ENCODE measurements around the gene STXBP1. TPM values are rescaled to one million over a fixed set of nuclear protein-coding genes. Genes with fewer than 3 reads are reported as not detected.

Gene STXBP1
- total and polyA plus RNA-seq, 2 donors (not counting 3 experiments of a cell fraction or from before 2014, with no cell fraction given) = 18.8 to 51.3 TPM

- no peak for FAIRE-seq
- TF ChIP-seq, protein P1, sequence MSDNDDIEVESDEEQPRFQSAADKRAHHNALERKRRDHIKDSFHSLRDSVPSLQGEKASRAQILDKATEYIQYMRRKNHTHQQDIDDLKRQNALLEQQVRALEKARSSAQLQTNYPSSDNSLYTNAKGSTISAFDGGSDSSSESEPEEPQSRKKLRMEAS (IDR thresholded peaks at IDR 0.05; ENCODE audit: insufficient read depth, insufficient read length) = no peak
- TF ChIP-seq GATA2 (IDR thresholded peaks at IDR 0.05; ENCODE audit: insufficient read depth, insufficient read length, low read depth, low read length) (no peak), POLR2A (IDR thresholded peaks at IDR 0.05; ENCODE audit: low read depth, low read length) (no peak), FOS (IDR thresholded peaks at IDR 0.05; ENCODE audit: borderline replicate concordance, insufficient read depth, low read length) (no peak), POLR2AphosphoS5 (IDR thresholded peaks at IDR 0.05; ENCODE audit: insufficient read depth, low read depth, low read length) (no peak), MYC (IDR thresholded peaks at IDR 0.05; ENCODE audit: low read depth, low read length) (no peak), JUN (IDR thresholded peaks at IDR 0.05; ENCODE audit: borderline replicate concordance, insufficient read depth, insufficient read length, low read depth) (no peak)
- TF ChIP-seq, protein P2, sequence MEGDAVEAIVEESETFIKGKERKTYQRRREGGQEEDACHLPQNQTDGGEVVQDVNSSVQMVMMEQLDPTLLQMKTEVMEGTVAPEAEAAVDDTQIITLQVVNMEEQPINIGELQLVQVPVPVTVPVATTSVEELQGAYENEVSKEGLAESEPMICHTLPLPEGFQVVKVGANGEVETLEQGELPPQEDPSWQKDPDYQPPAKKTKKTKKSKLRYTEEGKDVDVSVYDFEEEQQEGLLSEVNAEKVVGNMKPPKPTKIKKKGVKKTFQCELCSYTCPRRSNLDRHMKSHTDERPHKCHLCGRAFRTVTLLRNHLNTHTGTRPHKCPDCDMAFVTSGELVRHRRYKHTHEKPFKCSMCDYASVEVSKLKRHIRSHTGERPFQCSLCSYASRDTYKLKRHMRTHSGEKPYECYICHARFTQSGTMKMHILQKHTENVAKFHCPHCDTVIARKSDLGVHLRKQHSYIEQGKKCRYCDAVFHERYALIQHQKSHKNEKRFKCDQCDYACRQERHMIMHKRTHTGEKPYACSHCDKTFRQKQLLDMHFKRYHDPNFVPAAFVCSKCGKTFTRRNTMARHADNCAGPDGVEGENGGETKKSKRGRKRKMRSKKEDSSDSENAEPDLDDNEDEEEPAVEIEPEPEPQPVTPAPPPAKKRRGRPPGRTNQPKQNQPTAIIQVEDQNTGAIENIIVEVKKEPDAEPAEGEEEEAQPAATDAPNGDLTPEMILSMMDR (IDR thresholded peaks at IDR 0.05; ENCODE audit: extremely low read depth in 1 of 2, insufficient read depth in 1 of 2, low read depth in 1 of 2, low read length in 2 of 2) = no peak
- Histone ChIP-seq H3K4me2 (ENCODE audit: insufficient read depth, low read length) (no peak overlapping the region), H3K4me1 (ENCODE audit: control insufficient read depth, extremely low read depth, insufficient read depth, low read length) (peaks cover 12% of the 10 kb centered on the region), H3K36me3 (ENCODE audit: control insufficient read depth in 2 of 2, extremely low read depth in 1 of 2, insufficient read depth in 2 of 2, low read length in 2 of 2) (peaks cover 0 to 12% of the 10 kb centered on the region in 2 experiments), H3K9me3 (replicated peaks; ENCODE audit: control insufficient read depth, insufficient read depth, low read length) (no peaks in the 10 kb centered on the region), H2AFZ (ENCODE audit: low read depth, low read length) (no peak overlapping the region), H3K4me3 (replicated peaks in 1 of 3; ENCODE audit: insufficient read depth in 1 of 3, low read depth in 1 of 3, low read length in 3 of 3) (no peak overlapping the region), H3K27ac (ENCODE audit: insufficient read depth, low read depth, low read length) (no peak overlapping the region), H3K79me2 (ENCODE audit: control insufficient read depth, insufficient read depth, low read length) (peaks cover 2% of the 10 kb centered on the region), H4K20me1 (replicated peaks; ENCODE audit: control insufficient read depth, extremely low read depth, insufficient read depth, low read length) (no peaks in the 10 kb centered on the region), H3K9ac (replicated peaks; ENCODE audit: extremely low read depth, insufficient read depth, low read length) (no peak overlapping the region), H3K9me1 (replicated peaks; ENCODE audit: control insufficient read depth, extremely low read depth, insufficient read depth, low read length) (no peaks in the 10 kb centered on the region), H3K27me3 (ENCODE audit: control insufficient read depth in 2 of 2, insufficient read depth in 2 of 2, low read length in 2 of 2) (no peaks in the 10 kb centered on the region)
- dilution Hi-C loops (cut with MboI; ENCODE audit: extremely low pct_ligation_motif_present, low sequenced_read_pairs) = no loop called here
- ChIA-PET CTCF (interaction anchor here (1.4 kb wide), 1 partner anchor 142 kb away, joined by 6 read pairs; no protein-coding TSS in a partner anchor), POLR2A (interaction anchor here (0.5 kb wide), 1 partner anchor 24 kb away, joined by 5 read pairs; no protein-coding TSS in a partner anchor)
- DNase-seq (ENCODE audit: low read depth, low spot score) = no peak
- intact Hi-C loops (cut with micrococcal nuclease) = no loop called here
- BruUV-seq (replicated peaks) = no TSS peak
Measured at GRCh38 chr9:127732444-127732843, 120.4 kb downstream of the STXBP1 start.

All from endothelial cell of umbilical vein (primary cell).